ENCODE data around the gene TNIP2. TPM values are rescaled to one million over a fixed set of nuclear protein-coding genes. Genes with fewer than 3 reads are reported as not detected.

Gene TNIP2
- total RNA-seq, 1 experiment from 2014 or later = 52.5 TPM

GRCh38 chr4:2721586-2721985 is 34.5 kb downstream of the TNIP2 start:
- DNase-seq (ENCODE audit: low read depth) = peak; percentile 27

GRCh38 chr4:2716236-2716635 is 39.9 kb downstream of the TNIP2 start:
- DNase-seq (ENCODE audit: low read depth) = no peak

GRCh38 chr4:2715426-2715825 is 40.7 kb downstream of the TNIP2 start:
- DNase-seq (ENCODE audit: low read depth) = no peak

- DNase-seq (ENCODE audit: low read depth) = no peak
Observed at GRCh38 chr4:2714918-2715317, 41.2 kb downstream of the TNIP2 start.

GRCh38 chr4:2714061-2714770 is 41.9 kb downstream of the TNIP2 start:
- DNase-seq (ENCODE audit: low read depth) = no peak

GRCh38 chr4:2713337-2713736 is 42.8 kb downstream of the TNIP2 start:
- DNase-seq (ENCODE audit: low read depth) = no peak

- DNase-seq (ENCODE audit: low read depth) = peak; percentile 19
Observed at GRCh38 chr4:2712261-2712842, 43.8 kb downstream of the TNIP2 start.

- DNase-seq (ENCODE audit: low read depth) = no peak
Observed at GRCh38 chr4:2702770-2703169, 53.4 kb downstream of the TNIP2 start.

- DNase-seq (ENCODE audit: low read depth) = no peak
Observed at GRCh38 chr4:2702361-2702760, 53.8 kb downstream of the TNIP2 start.

GRCh38 chr4:2700031-2700430 is 56.1 kb downstream of the TNIP2 start:
- no peak for DNase-seq (ENCODE audit: low read depth)

GRCh38 chr4:2699534-2699933 is 56.6 kb downstream of the TNIP2 start:
- DNase-seq (ENCODE audit: low read depth) = no peak

GRCh38 chr4:2698951-2699505 is 57.1 kb downstream of the TNIP2 start:
- DNase-seq (ENCODE audit: low read depth) = no peak

GRCh38 chr4:2698504-2698903 is 57.6 kb downstream of the TNIP2 start:
- no peak for DNase-seq (ENCODE audit: low read depth)

- no peak for DNase-seq (ENCODE audit: low read depth)
Observed at GRCh38 chr4:2697995-2698414, 58.1 kb downstream of the TNIP2 start.

- no peak for DNase-seq (ENCODE audit: low read depth)
Observed at GRCh38 chr4:2696423-2696822, 59.7 kb downstream of the TNIP2 start.

GRCh38 chr4:2695346-2696060 is 60.6 kb downstream of the TNIP2 start:
- no peak for DNase-seq (ENCODE audit: low read depth)

GRCh38 chr4:2694691-2695090 is 61.4 kb downstream of the TNIP2 start:
- DNase-seq (ENCODE audit: low read depth) = no peak

- no peak for DNase-seq (ENCODE audit: low read depth)
Observed at GRCh38 chr4:2691952-2692435, 64.1 kb downstream of the TNIP2 start.
